HCT116 (cell line): ENCODE measurements around the gene KLHDC7A. TPM values are rescaled to one million over a fixed set of nuclear protein-coding genes. Genes with fewer than 3 reads are reported as not detected.

ENCODE experiments used
- ATAC-seq: fragments of 200-7000 bp; cut with Tn5 transposase; 2 replicates; pipeline ENCODE4 v1.9.1; 2020; ENCODE audit warnings: mild to moderate bottlenecking, moderate library complexity
- BruUV-seq: library from RNA; stranded (reverse); fragments of 400-500 nt; replicated peaks from 2 replicates; lab custom pipeline; 2021; lab: Mats Ljungman, UMichigan
- CTCF ChIA-PET: fragments of 300-600 bp; sonication (Branson Sonifier 250); formaldehyde crosslinking; loops from one replicate; lab custom pipeline; 2021; ENCODE audit warnings: antibody characterized with exemption; lab: Charles Lee
- POLR2A ChIA-PET: fragments of 300-600, 350-600 bp; sonication (Branson Sonifier 250); formaldehyde crosslinking; loops from one replicate; lab custom pipeline; 2021; ENCODE audit warnings: antibody characterized with exemption; lab: Charles Lee
- RAD21 ChIA-PET, 2 experiments: fragments of 300-600 bp; sonication (Branson Sonifier 250); formaldehyde crosslinking; loops; one replicate each; lab custom pipeline; 2023; ENCODE audit warnings: low total read pairs in 2 of 2; ENCODE audit not compliant: uncharacterized antibody in 2 of 2, unreplicated experiment in 2 of 2, low non-redundant PET in 1 of 2; lab: Charles Lee
- DNase-seq: peaks from one replicate; pipeline ENCODE4 v3.0.0-alpha.2; 2010; ENCODE audit warnings: low read depth, low spot score
- H2AFZ ChIP-seq: fragments of 200-600 bp; shearing (Covaris generic), sonication (generic); 2 replicates; pipeline ENCODE4 v1.6.1; 2017; ENCODE audit warnings: low read depth, mixed run types, mixed read lengths, antibody characterized with exemption, low read length; ENCODE audit not compliant: poor library complexity, severe bottlenecking
- H3K27ac ChIP-seq: 2 replicates; pipeline ENCODE4 v1.5.1; 2012; ENCODE audit warnings: low read depth, low read length
- H3K27me3 ChIP-seq: fragments of 200-600 bp; sonication (generic); 2 replicates; pipeline ENCODE4 v1.6.1; 2016; ENCODE audit warnings: mixed run types, low read length, mixed read lengths; ENCODE audit not compliant: insufficient read depth
- H3K36me3 ChIP-seq, 2 experiments: fragments of 200-500 bp in 1 of 2; fragments of 200-600 bp in 1 of 2; sonication (Bioruptor generic) in 1 of 2; sonication (generic) in 1 of 2; 2 replicates each; pipeline versions ENCODE4 v1.5.1 to v1.6.1; 2014 to 2016; ENCODE audit warnings: low read length in 2 of 2, inconsistent platforms in 1 of 2, mixed read lengths in 1 of 2, mixed run types in 1 of 2; ENCODE audit not compliant: insufficient read depth in 2 of 2, control insufficient read depth in 1 of 2
- H3K4me1 ChIP-seq, 2 experiments: fragments of 200-600 bp in 1 of 2; sonication (generic) in 1 of 2; 2 replicates each; pipeline versions ENCODE4 v1.5.1 to v1.6.1; 2012 to 2017; ENCODE audit warnings: low read length in 2 of 2, inconsistent platforms in 1 of 2, mild to moderate bottlenecking in 1 of 2, mixed read lengths in 1 of 2, mixed run types in 1 of 2, moderate library complexity in 1 of 2; ENCODE audit not compliant: insufficient read depth in 2 of 2, control insufficient read depth in 1 of 2
- H3K4me2 ChIP-seq: fragments of 200-600 bp; sonication (generic); 2 replicates; pipeline ENCODE4 v1.6.1; 2017; ENCODE audit warnings: mixed run types, low read length, mixed read lengths
- H3K4me3 ChIP-seq, 2 experiments: fragments of 200-600 bp in 1 of 2; sonication (generic) in 1 of 2; replicated peaks in 1 of 2; 2 replicates each; pipeline ENCODE4 v1.5.1; 2011 to 2016; ENCODE audit warnings: low read length in 2 of 2, control low read depth in 1 of 2, low read depth in 1 of 2, mild to moderate bottlenecking in 1 of 2, mixed read lengths in 1 of 2, mixed run types in 1 of 2
- H3K79me2 ChIP-seq: fragments of 200-600 bp; sonication (generic); 2 replicates; pipeline ENCODE4 v1.6.1; 2017; ENCODE audit warnings: mild to moderate bottlenecking, mixed run types, low read length, moderate library complexity, mixed read lengths; ENCODE audit not compliant: insufficient read depth
- H3K9ac ChIP-seq: fragments of 200-600 bp; sonication (generic); 2 replicates; pipeline ENCODE4 v1.6.1; 2016; ENCODE audit warnings: low read length, mixed read lengths
- H3K9me2 ChIP-seq: fragments of 200-600 bp; sonication (generic), shearing (Covaris generic); 2 replicates; pipeline ENCODE4 v1.6.1; 2017; ENCODE audit warnings: mixed run types, mild to moderate bottlenecking, moderate library complexity; ENCODE audit not compliant: insufficient read depth
- H3K9me3 ChIP-seq, 2 experiments: fragments of 200-500 bp in 1 of 2; fragments of 200-600 bp in 1 of 2; sonication (Bioruptor generic) in 1 of 2; sonication (generic) in 1 of 2; 2 replicates each; pipeline ENCODE4 v1.6.1; 2014 to 2017; ENCODE audit warnings: low read length in 2 of 2, mixed read lengths in 2 of 2, inconsistent platforms in 1 of 2, low read depth in 1 of 2, mild to moderate bottlenecking in 1 of 2, mixed run types in 1 of 2, moderate library complexity in 1 of 2; ENCODE audit not compliant: control insufficient read depth in 1 of 2, insufficient read depth in 1 of 2
- H4K20me1 ChIP-seq: fragments of 200-600 bp; sonication (generic), shearing (Covaris generic); 2 replicates; pipeline ENCODE4 v1.6.1; 2017; ENCODE audit warnings: mixed run types, mild to moderate bottlenecking, moderate library complexity; ENCODE audit not compliant: insufficient read depth
- EZH2phosphoT487 ChIP-seq: fragments of 200-600 bp; IDR thresholded peaks from 2 replicates; pipeline ENCODE4 v1.6.1; 2018; ENCODE audit warnings: antibody characterized with exemption, borderline replicate concordance
- FOSL1 ChIP-seq: IDR thresholded peaks from 2 replicates; pipeline ENCODE4 v1.6.1; 2012; ENCODE audit warnings: low read depth
- JUND ChIP-seq: IDR thresholded peaks from 2 replicates; pipeline ENCODE4 v1.6.1; 2012
- POLR2AphosphoS5 ChIP-seq: IDR thresholded peaks from 2 replicates; pipeline ENCODE4 v1.6.1; 2011; ENCODE audit warnings: mild to moderate bottlenecking, low read depth, low read length, moderate library complexity
- SRF ChIP-seq: IDR thresholded peaks from 2 replicates; pipeline ENCODE4 v1.6.1; 2012; ENCODE audit warnings: low read depth
- intact Hi-C: fragments of 100-400 bp; cut with micrococcal nuclease; formaldehyde crosslinking; loops from 2 replicates; pipeline ENCODE4 v1.10.0; 2022
- total RNA-seq: library from RNA; stranded (reverse); gene quantifications from one replicate; pipeline ENCODE4 v1.2.1, GENCODE V29; 2021; ENCODE audit not compliant: unreplicated experiment
- TF ChIP-seq, protein P1 (sequence below): IDR thresholded peaks from 2 replicates; pipeline ENCODE4 v1.6.1; 2011; ENCODE audit warnings: mild to moderate bottlenecking, low read length, moderate library complexity; ENCODE audit not compliant: insufficient replicate concordance; ENCODE audit errors: extremely low read depth

The KLHDC7A gene
- total RNA-seq, 1 experiment from 2014 or later: 0.30 TPM

DNA sequence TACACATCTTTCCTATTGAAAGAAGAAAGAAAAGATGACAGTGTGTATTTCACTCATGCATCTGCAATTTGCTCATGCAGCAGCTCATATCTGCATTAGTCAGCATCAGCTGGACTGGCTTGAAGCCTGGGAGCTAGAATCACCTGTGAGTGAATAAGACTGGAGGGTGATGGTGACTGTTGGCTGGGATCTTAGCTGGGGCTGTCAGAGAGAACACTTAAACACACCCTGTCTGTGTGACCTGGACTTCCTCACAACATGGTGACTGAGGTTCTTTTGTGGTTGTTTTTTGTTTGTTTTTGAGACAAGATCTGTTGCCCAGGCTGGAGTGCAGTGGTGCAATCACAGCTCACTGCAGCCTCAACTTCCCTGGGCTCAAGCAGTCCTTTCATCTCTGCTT, 24.9 kb downstream of the KLHDC7A start:
- no peak for TF ChIP-seq JUND
- TF ChIP-seq POLR2AphosphoS5: no peak
- TF ChIP-seq FOSL1: no peak
- TF ChIP-seq SRF: no peak
- TF ChIP-seq, protein P1, sequence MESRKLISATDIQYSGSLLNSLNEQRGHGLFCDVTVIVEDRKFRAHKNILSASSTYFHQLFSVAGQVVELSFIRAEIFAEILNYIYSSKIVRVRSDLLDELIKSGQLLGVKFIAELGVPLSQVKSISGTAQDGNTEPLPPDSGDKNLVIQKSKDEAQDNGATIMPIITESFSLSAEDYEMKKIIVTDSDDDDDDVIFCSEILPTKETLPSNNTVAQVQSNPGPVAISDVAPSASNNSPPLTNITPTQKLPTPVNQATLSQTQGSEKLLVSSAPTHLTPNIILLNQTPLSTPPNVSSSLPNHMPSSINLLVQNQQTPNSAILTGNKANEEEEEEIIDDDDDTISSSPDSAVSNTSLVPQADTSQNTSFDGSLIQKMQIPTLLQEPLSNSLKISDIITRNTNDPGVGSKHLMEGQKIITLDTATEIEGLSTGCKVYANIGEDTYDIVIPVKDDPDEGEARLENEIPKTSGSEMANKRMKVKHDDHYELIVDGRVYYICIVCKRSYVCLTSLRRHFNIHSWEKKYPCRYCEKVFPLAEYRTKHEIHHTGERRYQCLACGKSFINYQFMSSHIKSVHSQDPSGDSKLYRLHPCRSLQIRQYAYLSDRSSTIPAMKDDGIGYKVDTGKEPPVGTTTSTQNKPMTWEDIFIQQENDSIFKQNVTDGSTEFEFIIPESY: no peak
- no peak for TF ChIP-seq EZH2phosphoT487
- no peak overlapping the region for H3K4me3 ChIP-seq
- ChIA-PET POLR2A (no interaction called here), RAD21 (no interaction called here), CTCF (no interaction called here)
- no peak overlapping the region for H3K9ac ChIP-seq
- no TSS peak for BruUV-seq
- H2AFZ ChIP-seq: no peak overlapping the region
- no peaks in the 10 kb centered on the region; a peak in 1 of 4 replicates for H3K9me3 ChIP-seq
- intact Hi-C loops: no loop called here
- ATAC-seq (no peak), DNase-seq (no peak)
- no peaks in the 10 kb centered on the region for H3K79me2 ChIP-seq
- H3K27me3 ChIP-seq: 0 out of 2 replicates have a peak, but pooled peaks cover 5% of the 10 kb centered on the region
- no peaks in the 10 kb centered on the region for H3K36me3 ChIP-seq
- no peaks in the 10 kb centered on the region for H3K4me1 ChIP-seq
- no peaks in the 10 kb centered on the region for H3K9me2 ChIP-seq
- no peaks in the 10 kb centered on the region for H4K20me1 ChIP-seq
- no peak overlapping the region for H3K4me2 ChIP-seq
- no peak overlapping the region for H3K27ac ChIP-seq

DNA sequence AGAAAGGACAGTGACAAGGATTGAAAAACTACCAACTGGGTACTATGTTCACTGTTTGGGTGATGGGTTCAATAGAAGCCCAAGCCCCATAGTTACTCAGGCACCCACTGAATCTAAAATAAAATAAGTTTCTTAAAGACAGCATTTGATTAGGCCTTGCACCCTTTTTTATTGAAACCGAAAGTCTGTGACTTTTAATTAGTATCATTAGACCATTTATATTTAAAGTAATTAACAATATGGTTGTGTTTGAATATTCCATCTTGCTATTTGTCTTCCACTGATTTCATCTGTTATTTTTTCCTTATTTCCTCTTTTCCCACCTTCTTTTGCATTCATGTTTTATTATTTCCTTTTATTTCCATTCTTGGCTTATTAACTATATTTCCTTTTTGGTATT, 27.4 kb downstream of the KLHDC7A start:
- Histone ChIP-seq H3K4me1 (no peaks in the 10 kb centered on the region), H3K9ac (no peak overlapping the region), H3K79me2 (no peaks in the 10 kb centered on the region), H3K9me3 (no peaks in the 10 kb centered on the region; a peak in 1 of 4 replicates), H3K9me2 (no peaks in the 10 kb centered on the region), H4K20me1 (no peaks in the 10 kb centered on the region), H3K27ac (no peak overlapping the region), H3K4me2 (no peak overlapping the region), H3K36me3 (no peaks in the 10 kb centered on the region), H3K4me3 (no peak overlapping the region), H3K27me3 (peaks cover 15% of the 10 kb centered on the region; the same call in 1 of the 2 replicates), H2AFZ (no peak overlapping the region)
- ATAC-seq (no peak), DNase-seq (no peak)
- POLR2A ChIA-PET: no interaction called here
- no peak for TF ChIP-seq SRF
- intact Hi-C loops: no loop called here
- no TSS peak for BruUV-seq
- RAD21 ChIA-PET: no interaction called here
- CTCF ChIA-PET: no interaction called here
